ENCODE data around the gene CSH2. TPM values are rescaled to one million over a fixed set of nuclear protein-coding genes. Genes with fewer than 3 reads are reported as not detected.

Gene CSH2
- total and polyA plus RNA-seq, 2 of the 8 experiments (the other 6 are each of a cell fraction or from before 2014, with no cell fraction given), result 0.43 TPM; not detected in 1

DNA sequence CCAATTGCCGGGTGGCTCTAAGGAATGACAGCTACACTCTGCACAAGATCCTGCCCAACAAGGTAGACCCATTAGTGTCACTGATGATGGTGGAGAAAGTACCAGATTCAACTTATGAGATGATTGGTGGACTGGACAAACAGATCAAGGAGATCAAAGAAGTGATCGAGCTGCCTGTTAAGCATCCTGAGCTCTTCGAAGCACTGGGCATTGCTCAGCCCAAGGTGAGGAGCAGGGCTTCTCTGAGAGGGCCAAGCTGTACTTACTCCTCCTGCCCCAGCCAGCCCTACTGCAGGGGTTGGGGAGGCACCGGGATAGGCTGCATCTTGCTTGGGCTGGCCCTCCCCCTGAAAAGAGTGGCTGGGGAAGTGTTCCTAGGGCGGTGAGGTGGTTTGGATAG lies 43.2 kb downstream of the CSH2 start (continued):
- TF ChIP-seq SP1 (IDR thresholded peaks at IDR 0.05; ENCODE audit: low read depth, low read length), result no peak
- no peak for TF ChIP-seq RAD21 (IDR thresholded peaks at IDR 0.05 in 1 of 2, conservative IDR thresholded peaks at IDR 0.05 in 1 of 2; ENCODE audit: low read depth in 2 of 2, low read length in 2 of 2)
- TF ChIP-seq SIX5 (IDR thresholded peaks at IDR 0.05; ENCODE audit: low read depth, low read length), result no peak
- TF ChIP-seq NRF1 (IDR thresholded peaks at IDR 0.05; ENCODE audit: low read depth, low read length), result no peak
- no peak for TF ChIP-seq TCF12 (IDR thresholded peaks at IDR 0.05; ENCODE audit: low read depth, low read length)

Measured in H1 (cell line).